ENCODE data around the gene TSPAN3.
A peak's percentile ranks its signal among the peaks of the same experiment; 100 is the strongest.

TSPAN3 gene

GRCh38 chr15:77001351-77001750, 69.6 kb downstream of the TSPAN3 start:
- Histone ChIP-seq H3K4me1 (ENCODE audit: control insufficient read depth, insufficient read depth, low read length, unreplicated experiment) (peaks cover 14% of the 10 kb centered on the region), H3K79me2 (ENCODE audit: control insufficient read depth, insufficient read depth, low read length, unreplicated experiment) (no peaks in the 10 kb centered on the region), H3K27ac (ENCODE audit: low read depth, low read length) (no peak overlapping the region), H2AFZ (ENCODE audit: low read length, unreplicated experiment) (no peak overlapping the region), H3K27me3 (ENCODE audit: insufficient read depth, low read length) (peaks cover 9% of the 10 kb centered on the region; the same call in 1 of the 2 replicates), H3K36me3 (ENCODE audit: insufficient read depth, low read length) (no peaks in the 10 kb centered on the region), H3K4me3 (ENCODE audit: low read depth, low read length) (no peak overlapping the region)

GRCh38 chr15:76999996-77000395, 70.9 kb downstream of the TSPAN3 start:
- no peaks in the 10 kb centered on the region for H3K27me3 ChIP-seq (ENCODE audit: insufficient read depth, low read length)
- H3K4me3 ChIP-seq (ENCODE audit: low read depth, low read length): no peak overlapping the region
- no peaks in the 10 kb centered on the region for H3K36me3 ChIP-seq (ENCODE audit: insufficient read depth, low read length)
- H2AFZ ChIP-seq (ENCODE audit: low read length, unreplicated experiment): no peak overlapping the region
- no peak overlapping the region for H3K27ac ChIP-seq (ENCODE audit: low read depth, low read length)
- peaks cover 19% of the 10 kb centered on the region for H3K4me1 ChIP-seq (ENCODE audit: control insufficient read depth, insufficient read depth, low read length, unreplicated experiment)
- H3K79me2 ChIP-seq (ENCODE audit: control insufficient read depth, insufficient read depth, low read length, unreplicated experiment): no peaks in the 10 kb centered on the region

- Histone ChIP-seq H3K79me2 (ENCODE audit: control insufficient read depth, insufficient read depth, low read length, unreplicated experiment) (no peaks in the 10 kb centered on the region), H3K4me1 (ENCODE audit: control insufficient read depth, insufficient read depth, low read length, unreplicated experiment) (peaks cover 19% of the 10 kb centered on the region), H3K4me3 (ENCODE audit: low read depth, low read length) (no peak overlapping the region), H2AFZ (ENCODE audit: low read length, unreplicated experiment) (no peak overlapping the region), H3K27ac (ENCODE audit: low read depth, low read length) (no peak overlapping the region), H3K27me3 (ENCODE audit: insufficient read depth, low read length) (no peaks in the 10 kb centered on the region), H3K36me3 (ENCODE audit: insufficient read depth, low read length) (no peaks in the 10 kb centered on the region)
These were observed 72.1 kb downstream of the TSPAN3 start for GRCh38 chr15:76998663-76999285.

- no peak overlapping the region for H3K27ac ChIP-seq (ENCODE audit: low read depth, low read length)
- no peaks in the 10 kb centered on the region for H3K27me3 ChIP-seq (ENCODE audit: insufficient read depth, low read length)
- no peaks in the 10 kb centered on the region for H3K79me2 ChIP-seq (ENCODE audit: control insufficient read depth, insufficient read depth, low read length, unreplicated experiment)
- peaks cover 19% of the 10 kb centered on the region for H3K4me1 ChIP-seq (ENCODE audit: control insufficient read depth, insufficient read depth, low read length, unreplicated experiment)
- no peak overlapping the region for H3K4me3 ChIP-seq (ENCODE audit: low read depth, low read length)
- no peak overlapping the region for H2AFZ ChIP-seq (ENCODE audit: low read length, unreplicated experiment)
- H3K36me3 ChIP-seq (ENCODE audit: insufficient read depth, low read length): no peaks in the 10 kb centered on the region
These were observed 74.1 kb downstream of the TSPAN3 start for GRCh38 chr15:76996526-76997401.

GRCh38 chr15:76996076-76996525, 74.8 kb downstream of the TSPAN3 start:
- H2AFZ ChIP-seq (ENCODE audit: low read length, unreplicated experiment): peak overlapping the region; percentile 53
- H3K27ac ChIP-seq (ENCODE audit: low read depth, low read length): no peak overlapping the region
- no peak overlapping the region for H3K4me3 ChIP-seq (ENCODE audit: low read depth, low read length)
- no peaks in the 10 kb centered on the region for H3K27me3 ChIP-seq (ENCODE audit: insufficient read depth, low read length)
- H3K4me1 ChIP-seq (ENCODE audit: control insufficient read depth, insufficient read depth, low read length, unreplicated experiment): peaks cover 19% of the 10 kb centered on the region
- H3K36me3 ChIP-seq (ENCODE audit: insufficient read depth, low read length): no peaks in the 10 kb centered on the region
- no peaks in the 10 kb centered on the region for H3K79me2 ChIP-seq (ENCODE audit: control insufficient read depth, insufficient read depth, low read length, unreplicated experiment)

- no peaks in the 10 kb centered on the region for H3K79me2 ChIP-seq (ENCODE audit: control insufficient read depth, insufficient read depth, low read length, unreplicated experiment)
- H3K27me3 ChIP-seq (ENCODE audit: insufficient read depth, low read length): no peaks in the 10 kb centered on the region
- H3K4me3 ChIP-seq (ENCODE audit: low read depth, low read length): no peak within 1 kb of the TSS
- peak within 1 kb of the TSS; percentile 53 for H2AFZ ChIP-seq (ENCODE audit: low read length, unreplicated experiment)
- no peaks in the 10 kb centered on the region for H3K36me3 ChIP-seq (ENCODE audit: insufficient read depth, low read length)
- H3K4me1 ChIP-seq (ENCODE audit: control insufficient read depth, insufficient read depth, low read length, unreplicated experiment): peaks cover 19% of the 10 kb centered on the region
- no peak within 1 kb of the TSS for H3K27ac ChIP-seq (ENCODE audit: low read depth, low read length)
These were observed 75.7 kb downstream of the TSPAN3 start, which contains the start of gene PSTPIP1 for GRCh38 chr15:76994971-76995945. Gene PSTPIP1, plus strand, starts transcription at chr15:76995126. Its CDS starts 448 bp downstream, at chr15:76995574.

GRCh38 chr15:76994496-76994895, 76.4 kb downstream of the TSPAN3 start:
- Histone ChIP-seq H3K79me2 (ENCODE audit: control insufficient read depth, insufficient read depth, low read length, unreplicated experiment) (no peaks in the 10 kb centered on the region), H3K27ac (ENCODE audit: low read depth, low read length) (no peak overlapping the region), H3K4me3 (ENCODE audit: low read depth, low read length) (no peak overlapping the region), H3K4me1 (ENCODE audit: control insufficient read depth, insufficient read depth, low read length, unreplicated experiment) (peaks cover 19% of the 10 kb centered on the region), H2AFZ (ENCODE audit: low read length, unreplicated experiment) (no peak overlapping the region), H3K36me3 (ENCODE audit: insufficient read depth, low read length) (no peaks in the 10 kb centered on the region), H3K27me3 (ENCODE audit: insufficient read depth, low read length) (no peaks in the 10 kb centered on the region)

- H3K27ac ChIP-seq (ENCODE audit: low read depth, low read length): no peak overlapping the region
- H2AFZ ChIP-seq (ENCODE audit: low read length, unreplicated experiment): no peak overlapping the region
These were observed 76.9 kb downstream of the TSPAN3 start for GRCh38 chr15:76994001-76994400.

GRCh38 chr15:76993114-76993725, 77.7 kb downstream of the TSPAN3 start:
- no peaks in the 10 kb centered on the region for H3K79me2 ChIP-seq (ENCODE audit: control insufficient read depth, insufficient read depth, low read length, unreplicated experiment)
- no peaks in the 10 kb centered on the region for H3K27me3 ChIP-seq (ENCODE audit: insufficient read depth, low read length)
- H3K36me3 ChIP-seq (ENCODE audit: insufficient read depth, low read length): no peaks in the 10 kb centered on the region
- H3K4me1 ChIP-seq (ENCODE audit: control insufficient read depth, insufficient read depth, low read length, unreplicated experiment): peaks cover 19% of the 10 kb centered on the region
- H3K4me3 ChIP-seq (ENCODE audit: low read depth, low read length): no peak overlapping the region
- H2AFZ ChIP-seq (ENCODE audit: low read length, unreplicated experiment): no peak overlapping the region
- H3K27ac ChIP-seq (ENCODE audit: low read depth, low read length): no peak overlapping the region

More at GRCh38 chr15:76994001-76994400, 76.9 kb downstream of the TSPAN3 start:
- H3K27me3 ChIP-seq (ENCODE audit: insufficient read depth, low read length): no peaks in the 10 kb centered on the region
- H3K4me1 ChIP-seq (ENCODE audit: control insufficient read depth, insufficient read depth, low read length, unreplicated experiment): peaks cover 19% of the 10 kb centered on the region
- no peaks in the 10 kb centered on the region for H3K36me3 ChIP-seq (ENCODE audit: insufficient read depth, low read length)
- no peaks in the 10 kb centered on the region for H3K79me2 ChIP-seq (ENCODE audit: control insufficient read depth, insufficient read depth, low read length, unreplicated experiment)
- no peak overlapping the region for H3K4me3 ChIP-seq (ENCODE audit: low read depth, low read length)
